Neural progenitor cell (in vitro differentiated cells): Measurements from ENCODE around the gene GABRG3. TPM values are rescaled to one million over a fixed set of nuclear protein-coding genes. Genes with fewer than 3 reads are reported as not detected.

ENCODE experiments used
- DNase-seq: peaks from one replicate; pipeline ENCODE4 v3.0.0-alpha.2; 2016; ENCODE audit warnings: low spot score
- H2AFZ ChIP-seq: fragments of 200-600 bp; sonication (generic); replicated peaks from 2 replicates; pipeline ENCODE4 v1.6.1; 2016; ENCODE audit warnings: antibody characterized with exemption
- H3F3A ChIP-seq: fragments of 200-600 bp; sonication (generic); 2 replicates; pipeline ENCODE4 v1.6.1; 2016; ENCODE audit warnings: antibody characterized with exemption, low read depth
- H3K27ac ChIP-seq: fragments of 200-600 bp; sonication (generic); 2 replicates; pipeline ENCODE4 v1.5.1; 2016; ENCODE audit warnings: mild to moderate bottlenecking
- H3K27me3 ChIP-seq: fragments of 200-600 bp; sonication (generic); 2 replicates; pipeline ENCODE4 v1.6.1; 2016; ENCODE audit warnings: mild to moderate bottlenecking, moderate library complexity
- H3K36me3 ChIP-seq: fragments of 200-600 bp; sonication (generic); 2 replicates; pipeline ENCODE4 v1.5.1; 2016
- H3K4me1 ChIP-seq: fragments of 200-600 bp; sonication (generic); 2 replicates; pipeline ENCODE4 v1.6.1; 2016; ENCODE audit warnings: mixed run types
- H3K4me2 ChIP-seq: fragments of 200-600 bp; sonication (generic); 2 replicates; pipeline ENCODE4 v1.6.1; 2016
- H3K4me3 ChIP-seq: fragments of 200-600 bp; sonication (generic); 2 replicates; pipeline ENCODE4 v1.5.1; 2016
- H3K79me2 ChIP-seq: fragments of 200-600 bp; sonication (generic); 2 replicates; pipeline ENCODE4 v1.6.1; 2016; ENCODE audit warnings: low read depth
- H3K9ac ChIP-seq: fragments of 200-600 bp; sonication (generic); 2 replicates; pipeline ENCODE4 v1.6.1; 2016
- H3K9me3 ChIP-seq: fragments of 200-600 bp; sonication (generic); 2 replicates; pipeline ENCODE4 v1.5.1; 2016; ENCODE audit warnings: low read depth
- H4K20me1 ChIP-seq: fragments of 200-600 bp; sonication (generic); 2 replicates; pipeline ENCODE4 v1.6.1; 2016; ENCODE audit warnings: low read depth
- H3K27ac Mint-ChIP-seq: 3 replicates; pipeline ENCODE4 v1.8.0; 2021; ENCODE audit warnings: mixed read lengths
- H3K27me3 Mint-ChIP-seq: 2 replicates; pipeline ENCODE4 v1.8.0; 2022; ENCODE audit warnings: low read depth, mild to moderate bottlenecking, inconsistent platforms, moderate library complexity, mixed read lengths; ENCODE audit not compliant: insufficient read depth
- H3K36me3 Mint-ChIP-seq: 3 replicates; pipeline ENCODE4 v1.8.0; 2021; ENCODE audit warnings: mixed read lengths
- H3K4me1 Mint-ChIP-seq: 3 replicates; pipeline ENCODE4 v1.8.0; 2021; ENCODE audit warnings: mixed read lengths
- H3K4me3 Mint-ChIP-seq: 3 replicates; pipeline ENCODE4 v1.8.0; 2021; ENCODE audit warnings: mild to moderate bottlenecking, moderate library complexity, mixed read lengths
- H3K9me3 Mint-ChIP-seq: 3 replicates; pipeline ENCODE4 v1.8.0; 2020; ENCODE audit warnings: mixed read lengths
- CTCF ChIP-seq: fragments of 200-600 bp; sonication (generic); IDR thresholded peaks from 2 replicates; pipeline ENCODE4 v1.5.1; 2017; ENCODE audit warnings: antibody characterized with exemption, mild to moderate bottlenecking
- EZH2 ChIP-seq: fragments of 200-600 bp; sonication (generic); IDR thresholded peaks from 2 replicates; pipeline ENCODE4 v1.6.1; 2017; ENCODE audit warnings: antibody characterized with exemption, mild to moderate bottlenecking, moderate library complexity
- EZH2phosphoT487 ChIP-seq: fragments of 200-600 bp; sonication (generic); IDR thresholded peaks from 2 replicates; pipeline ENCODE4 v1.6.1; 2017; ENCODE audit warnings: antibody characterized with exemption
- total RNA-seq: library from RNA; depleted of rRNA; stranded (reverse); fragments of >200 nt; gene quantifications from 2 replicates; pipeline ENCODE4 v1.2.3, GENCODE V29; 2015; ENCODE audit warnings: low replicate concordance

The GABRG3 gene
- total RNA-seq, 1 donor from 2014 or later = 3.4 TPM

- Mint-ChIP-seq H3K4me3 (no peak overlapping the region), H3K27ac (no peak overlapping the region), H3K4me1 (peaks cover 8% of the 10 kb centered on the region), H3K36me3 (no peaks in the 10 kb centered on the region), H3K9me3 (no peaks in the 10 kb centered on the region), H3K27me3 (peaks cover 2% of the 10 kb centered on the region)
- no peaks in the 10 kb centered on the region for H4K20me1 ChIP-seq
- no peak for DNase-seq
- H3K4me1 ChIP-seq = no peaks in the 10 kb centered on the region
- H3K36me3 ChIP-seq = no peaks in the 10 kb centered on the region
- no peaks in the 10 kb centered on the region for H3K9me3 ChIP-seq
- H3K4me2 ChIP-seq = no peak overlapping the region
- H2AFZ ChIP-seq = no peak overlapping the region
- H3K27me3 ChIP-seq = no peaks in the 10 kb centered on the region
- no peaks in the 10 kb centered on the region for H3F3A ChIP-seq
- no peak for TF ChIP-seq EZH2
- no peak for TF ChIP-seq CTCF
- no peak for TF ChIP-seq EZH2phosphoT487
- H3K79me2 ChIP-seq = no peaks in the 10 kb centered on the region
- no peak overlapping the region for H3K9ac ChIP-seq
- no peak overlapping the region for H3K27ac ChIP-seq
- H3K4me3 ChIP-seq = no peak overlapping the region
Observed at GRCh38 chr15:27456807-27457206, 485.8 kb downstream of the GABRG3 start.

- H3K4me3 Mint-ChIP-seq = no peak overlapping the region
- Histone ChIP-seq H3K27ac (no peak overlapping the region), H3K9me3 (no peaks in the 10 kb centered on the region), H3K36me3 (no peaks in the 10 kb centered on the region), H4K20me1 (no peaks in the 10 kb centered on the region), H2AFZ (no peak overlapping the region), H3K4me2 (no peak overlapping the region), H3K9ac (no peak overlapping the region), H3K4me3 (no peak overlapping the region), H3K79me2 (no peaks in the 10 kb centered on the region), H3K27me3 (no peaks in the 10 kb centered on the region), H3K4me1 (no peaks in the 10 kb centered on the region), H3F3A (no peaks in the 10 kb centered on the region)
- peaks cover 2% of the 10 kb centered on the region for H3K27me3 Mint-ChIP-seq
- no peak overlapping the region for H3K27ac Mint-ChIP-seq
- H3K4me1 Mint-ChIP-seq = peaks cover 8% of the 10 kb centered on the region
- no peaks in the 10 kb centered on the region for H3K36me3 Mint-ChIP-seq
- TF ChIP-seq EZH2 (no peak), CTCF (no peak), EZH2phosphoT487 (no peak)
- H3K9me3 Mint-ChIP-seq = peaks cover 2% of the 10 kb centered on the region
- no peak for DNase-seq
Observed at GRCh38 chr15:27457766-27458165, 486.8 kb downstream of the GABRG3 start.

- Mint-ChIP-seq H3K27me3 (peaks cover 2% of the 10 kb centered on the region), H3K9me3 (peaks cover 2% of the 10 kb centered on the region), H3K4me3 (no peak overlapping the region), H3K27ac (peak overlapping the region; percentile 6), H3K4me1 (peaks cover 11% of the 10 kb centered on the region), H3K36me3 (no peaks in the 10 kb centered on the region)
- Histone ChIP-seq H3K4me1 (no peaks in the 10 kb centered on the region), H3K27ac (no peak overlapping the region), H3K36me3 (no peaks in the 10 kb centered on the region), H3K9ac (no peak overlapping the region), H3K4me3 (no peak overlapping the region), H3K4me2 (no peak overlapping the region), H3F3A (no peaks in the 10 kb centered on the region), H3K9me3 (no peaks in the 10 kb centered on the region), H3K79me2 (no peaks in the 10 kb centered on the region), H3K27me3 (no peaks in the 10 kb centered on the region), H4K20me1 (no peaks in the 10 kb centered on the region), H2AFZ (no peak overlapping the region)
- TF ChIP-seq EZH2phosphoT487 (no peak), CTCF (no peak), EZH2 (no peak)
- no peak for DNase-seq
Observed at GRCh38 chr15:27458345-27459084, 487.5 kb downstream of the GABRG3 start.
